Trophoblast cell (in vitro differentiated cells and primary cell): ENCODE results near the gene TTLL6.
A peak's percentile ranks its signal among the peaks of the same experiment; 100 is the strongest.

Experiments used
- DNase-seq, 2 donors: peaks; one replicate each; pipeline ENCODE4 v3.0.0-alpha.2; 2016
- H2AFZ ChIP-seq: 2 replicates; pipeline ENCODE4 v1.6.1; 2013; ENCODE audit warnings: low read length, moderate library complexity, mild to moderate bottlenecking; ENCODE audit not compliant: insufficient read depth, poor library complexity
- H2AK5ac ChIP-seq: 2 replicates; pipeline ENCODE4 v1.6.1; 2013; ENCODE audit warnings: mild to moderate bottlenecking, low read length
- H2BK120ac ChIP-seq: 2 replicates; pipeline ENCODE4 v1.6.1; 2013; ENCODE audit warnings: low read length, mild to moderate bottlenecking, moderate library complexity; ENCODE audit not compliant: insufficient read depth, poor library complexity
- H2BK12ac ChIP-seq: 2 replicates; pipeline ENCODE4 v1.6.1; 2013; ENCODE audit warnings: mild to moderate bottlenecking, low read length, moderate library complexity
- H2BK5ac ChIP-seq: 2 replicates; pipeline ENCODE4 v1.6.1; 2013; ENCODE audit warnings: low read length, low read depth, moderate library complexity, mild to moderate bottlenecking; ENCODE audit not compliant: poor library complexity
- H3K14ac ChIP-seq: 2 replicates; pipeline ENCODE4 v1.6.1; 2013; ENCODE audit warnings: mild to moderate bottlenecking, low read length
- H3K18ac ChIP-seq: 2 replicates; pipeline ENCODE4 v1.6.1; 2013; ENCODE audit warnings: mild to moderate bottlenecking, low read length
- H3K23ac ChIP-seq: 2 replicates; pipeline ENCODE4 v1.6.1; 2013; ENCODE audit warnings: low read length
- H3K27ac ChIP-seq: 2 replicates; pipeline ENCODE4 v1.5.1; 2013; ENCODE audit warnings: low read depth, mild to moderate bottlenecking, inconsistent platforms, low read length, moderate library complexity
- H3K27me3 ChIP-seq: 2 replicates; pipeline ENCODE4 v1.6.1; 2013; ENCODE audit warnings: inconsistent platforms, mild to moderate bottlenecking, low read length, moderate library complexity; ENCODE audit not compliant: insufficient read depth
- H3K36me3 ChIP-seq, 2 experiments: 1 replicate in 1 of 2; 2 replicates in 1 of 2; pipeline ENCODE4 v1.6.1; 2013; ENCODE audit warnings: low read length in 2 of 2, mild to moderate bottlenecking in 2 of 2, moderate library complexity in 1 of 2; ENCODE audit not compliant: insufficient read depth in 2 of 2, control insufficient read depth in 1 of 2
- H3K4ac ChIP-seq: 2 replicates; pipeline ENCODE4 v1.6.1; 2013; ENCODE audit warnings: low read depth, mild to moderate bottlenecking, low read length, moderate library complexity
- H3K4me1 ChIP-seq, 2 experiments: 1 replicate in 1 of 2; 2 replicates in 1 of 2; pipeline ENCODE4 v1.6.1; 2013; ENCODE audit warnings: low read length in 2 of 2, mild to moderate bottlenecking in 2 of 2, moderate library complexity in 1 of 2; ENCODE audit not compliant: insufficient read depth in 2 of 2, control insufficient read depth in 1 of 2
- H3K4me2 ChIP-seq: 2 replicates; pipeline ENCODE4 v1.6.1; 2013; ENCODE audit warnings: inconsistent platforms, mild to moderate bottlenecking, low read length, moderate library complexity
- H3K4me3 ChIP-seq: 2 replicates; pipeline ENCODE4 v1.5.1; 2013; ENCODE audit warnings: mild to moderate bottlenecking, low read depth, low read length, inconsistent platforms
- H3K79me1 ChIP-seq: one replicate; pipeline ENCODE4 v1.6.1; 2013; ENCODE audit warnings: low read length
- H3K79me2 ChIP-seq: 2 replicates; pipeline ENCODE4 v1.6.1; 2013; ENCODE audit warnings: low read length, mild to moderate bottlenecking; ENCODE audit not compliant: control insufficient read depth, insufficient read depth, poor library complexity
- H3K9ac ChIP-seq: 2 replicates; pipeline ENCODE4 v1.6.1; 2013; ENCODE audit warnings: mild to moderate bottlenecking, low read length
- H3K9me3 ChIP-seq: 2 replicates; pipeline ENCODE4 v1.6.1; 2013; ENCODE audit warnings: low read depth, mild to moderate bottlenecking, control low read depth, inconsistent platforms, low read length; ENCODE audit not compliant: insufficient read depth
- H4K12ac ChIP-seq: 2 replicates; pipeline ENCODE4 v1.6.1; 2013; ENCODE audit warnings: low read depth, mild to moderate bottlenecking, low read length, moderate library complexity
- H4K8ac ChIP-seq: 2 replicates; pipeline ENCODE4 v1.6.1; 2013; ENCODE audit warnings: low read depth, mild to moderate bottlenecking, low read length, moderate library complexity
- H4K91ac ChIP-seq: one replicate; pipeline ENCODE4 v1.6.1; 2013; ENCODE audit warnings: low read depth, mild to moderate bottlenecking, low read length, moderate library complexity
- WGBS: extraction: QIAGEN DNeasy Blood & Tissue Kit; methylation state at CpG from one replicate; pipeline ENCODE4 v1.1.7; 2013; ENCODE audit warnings: missing lambda C conversion rate; ENCODE audit not compliant: insufficient read length, insufficient coverage; ENCODE audit errors: extremely low coverage; 5-methylcytosine and 5-hydroxymethylcytosine counted together

TTLL6 gene

DNA sequence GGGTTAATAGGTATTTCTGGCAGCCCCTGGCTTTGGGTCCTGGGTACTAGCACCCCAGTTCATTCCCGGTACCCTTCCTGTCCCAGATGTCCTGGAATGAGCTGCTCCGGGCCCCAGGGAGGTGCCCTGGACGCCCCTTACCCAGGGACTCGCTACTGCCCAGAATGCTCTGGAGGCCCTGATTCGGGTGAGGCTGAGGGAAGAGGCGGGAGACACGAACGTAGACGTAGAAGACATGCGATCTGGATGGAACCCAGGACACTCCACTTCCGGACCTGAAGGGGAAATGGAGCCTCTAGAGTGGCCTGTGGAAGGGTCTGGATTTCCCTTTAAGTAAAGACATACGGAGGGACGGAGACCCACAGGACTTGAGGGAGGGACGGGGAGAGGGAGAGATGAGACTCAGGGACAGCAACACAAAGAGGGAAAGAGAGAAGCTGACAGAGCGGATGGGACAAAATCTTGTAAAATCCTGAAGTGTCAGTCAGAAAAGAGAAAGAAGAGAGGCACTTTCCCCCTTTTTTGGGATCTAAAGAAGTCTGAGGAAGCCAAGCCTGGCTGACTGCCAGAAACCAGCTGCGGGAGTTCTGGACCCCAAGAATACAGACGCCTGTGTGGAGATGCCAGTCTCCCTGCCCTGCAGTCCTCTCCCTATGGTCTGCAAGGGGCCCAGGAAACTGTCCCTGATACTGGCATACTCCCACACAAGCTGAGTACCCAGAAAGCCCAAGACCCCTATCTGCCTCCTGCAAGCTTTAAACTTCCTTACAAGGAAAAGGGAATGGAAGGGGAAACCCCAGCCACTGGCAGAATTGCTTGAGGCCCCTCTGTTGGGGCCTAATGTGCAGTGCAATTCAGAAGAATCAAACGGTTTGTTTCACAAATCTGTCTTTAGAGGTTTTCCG lies 87.4 kb downstream of the TTLL6 start:
- no peak overlapping the region for H3K4me3 ChIP-seq

DNA sequence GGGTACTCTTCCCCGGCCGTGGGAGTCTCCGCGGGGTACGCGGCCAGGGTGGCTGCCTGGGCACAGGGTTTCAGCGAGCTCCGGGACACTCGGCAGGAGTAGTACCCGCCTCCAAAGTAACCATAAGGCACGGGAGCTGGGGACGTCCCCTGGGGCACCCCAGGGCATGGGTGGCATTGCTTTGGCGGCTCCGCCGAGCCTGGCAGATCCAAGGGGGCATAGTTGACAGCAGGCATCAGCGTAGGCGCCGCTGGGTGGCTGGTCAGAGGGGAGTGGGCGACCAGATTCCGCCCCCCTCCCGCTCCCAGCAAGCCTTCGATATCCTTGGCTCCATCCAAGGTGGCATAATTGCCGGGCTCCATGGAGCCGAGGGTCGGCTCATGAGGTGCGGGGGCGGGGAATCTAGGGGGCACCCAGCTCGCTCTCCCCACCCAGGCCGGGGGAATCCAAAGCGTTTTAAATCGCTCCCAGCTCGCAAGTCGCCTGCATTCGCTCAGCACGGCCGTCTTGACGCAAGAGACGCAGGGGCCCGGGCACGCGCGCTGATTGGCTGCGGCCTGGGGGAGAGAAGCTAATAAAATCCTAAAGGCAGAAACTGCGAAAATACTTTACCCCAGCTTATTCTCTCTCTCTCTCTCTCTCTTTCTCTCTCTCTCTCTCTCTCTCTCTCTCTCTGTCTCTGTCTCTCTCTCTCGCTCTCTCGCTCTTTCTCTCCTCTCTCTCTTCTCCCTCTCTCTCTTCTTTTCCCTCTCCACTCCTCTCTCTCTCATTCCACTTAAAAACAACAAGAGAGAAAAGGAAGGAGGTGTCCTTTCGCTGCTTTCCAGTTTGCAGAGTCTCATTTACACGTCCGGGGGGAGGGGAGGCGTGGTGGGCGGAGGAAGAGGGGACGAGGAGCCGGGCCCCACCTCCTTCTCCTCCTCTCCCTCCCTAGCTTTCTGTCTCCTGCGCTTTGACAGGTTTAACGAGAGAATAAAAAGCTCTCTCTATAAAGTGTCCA lies 88.5 kb downstream of the TTLL6 start, which contains the start of gene HOXB13:
TSS of gene HOXB13 (minus strand) at position 519 of the 1,000 bp plus-strand sequence. CDS start at position 362, 157 bp downstream.
- no peaks in the 10 kb centered on the region for H3K36me3 ChIP-seq
- H3K4me2 ChIP-seq = peak within 1 kb of the TSS; percentile 44
- H3K14ac ChIP-seq = no peak within 1 kb of the TSS
- no peaks in the 10 kb centered on the region for H3K79me2 ChIP-seq
- no peak within 1 kb of the TSS for H3K27ac ChIP-seq
- H4K91ac ChIP-seq = no peak within 1 kb of the TSS
- H3K18ac ChIP-seq = no peak within 1 kb of the TSS
- no peak within 1 kb of the TSS for H4K8ac ChIP-seq
- no peak within 1 kb of the TSS for H2BK12ac ChIP-seq
- H2BK120ac ChIP-seq = no peak within 1 kb of the TSS
- peak within 1 kb of the TSS; percentile 30 for H2AFZ ChIP-seq
- H3K4ac ChIP-seq = no peak within 1 kb of the TSS
- peak; percentile 33 to 53 for DNase-seq
- H3K79me1 ChIP-seq = no peaks in the 10 kb centered on the region
- H4K12ac ChIP-seq = no peak within 1 kb of the TSS
- H3K4me1 ChIP-seq = peaks cover 3 to 6% of the 10 kb centered on the region in 2 experiments
- no peak within 1 kb of the TSS for H2BK5ac ChIP-seq
- H3K9ac ChIP-seq = no peak within 1 kb of the TSS
- no CpG with 5 or more reads among the region's 55 CpGs for WGBS
- no peak within 1 kb of the TSS for H3K4me3 ChIP-seq
- H2AK5ac ChIP-seq = no peak within 1 kb of the TSS
- H3K27me3 ChIP-seq = peaks cover 80% of the 10 kb centered on the region
- H3K9me3 ChIP-seq = peaks cover 9% of the 10 kb centered on the region
- no peak within 1 kb of the TSS for H3K23ac ChIP-seq

More for the DNA sequence above, 87.4 kb downstream of the TTLL6 start:
- Histone ChIP-seq H3K4ac (no peak overlapping the region), H3K14ac (no peak overlapping the region), H3K79me2 (no peaks in the 10 kb centered on the region), H3K4me2 (no peak overlapping the region), H2AFZ (no peak overlapping the region), H4K12ac (no peak overlapping the region), H2BK5ac (no peak overlapping the region), H3K4me1 (peaks cover 3 to 6% of the 10 kb centered on the region in 2 experiments), H2BK12ac (no peak overlapping the region), H3K36me3 (no peaks in the 10 kb centered on the region), H3K27me3 (peaks cover 81% of the 10 kb centered on the region), H4K91ac (no peak overlapping the region), H3K9ac (no peak overlapping the region), H3K79me1 (no peaks in the 10 kb centered on the region), H3K9me3 (peaks cover 9% of the 10 kb centered on the region), H4K8ac (no peak overlapping the region), H2AK5ac (no peak overlapping the region), H3K27ac (no peak overlapping the region), H2BK120ac (no peak overlapping the region), H3K18ac (no peak overlapping the region), H3K23ac (no peak overlapping the region)
- no CpG with 5 or more reads among the region's 19 CpGs for WGBS
- no peak for DNase-seq

DNA sequence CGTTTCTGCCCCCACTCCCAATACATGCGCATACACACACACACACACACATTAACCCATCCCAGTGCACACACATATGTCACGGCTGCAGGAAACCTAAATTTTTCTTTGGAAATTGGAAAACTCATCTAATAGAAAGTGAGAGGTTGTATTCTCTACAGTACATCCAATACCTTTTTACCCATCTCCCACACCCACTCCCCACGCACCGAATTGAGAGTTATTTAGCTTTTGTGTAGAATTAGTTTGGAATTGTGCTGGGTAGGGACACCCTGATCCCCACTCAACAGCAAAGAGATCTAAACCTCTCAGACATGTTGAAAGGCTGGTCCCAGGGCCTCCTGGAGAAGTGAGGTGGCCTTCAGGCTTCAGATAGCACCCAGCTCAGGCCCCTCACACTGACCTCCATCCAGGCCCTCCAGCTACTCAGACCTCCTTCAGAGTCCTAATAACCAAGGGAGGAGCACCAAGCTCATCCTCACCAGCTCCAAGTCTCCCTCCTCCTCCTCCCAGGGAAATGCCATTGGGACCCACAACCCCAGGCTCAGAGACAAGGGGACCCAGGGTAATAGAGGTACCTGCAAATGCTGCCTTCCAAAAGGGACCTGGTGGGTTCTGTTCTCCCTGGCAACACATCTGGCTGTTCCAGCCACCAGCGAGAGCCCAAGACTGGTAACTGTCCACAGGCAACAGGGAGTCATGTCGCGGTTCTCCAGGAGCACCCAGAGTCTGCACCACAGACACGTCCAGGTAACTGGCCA lies 89.4 kb downstream of the TTLL6 start:
- Histone ChIP-seq H3K14ac (no peak overlapping the region), H3K18ac (no peak overlapping the region), H2AFZ (no peak overlapping the region), H2BK12ac (no peak overlapping the region), H3K79me1 (no peaks in the 10 kb centered on the region), H3K27me3 (peaks cover 80% of the 10 kb centered on the region), H3K4me1 (peaks cover 3 to 9% of the 10 kb centered on the region in 2 experiments), H3K4me2 (no peak overlapping the region), H2BK5ac (no peak overlapping the region), H3K23ac (no peak overlapping the region), H3K9ac (no peak overlapping the region), H3K79me2 (no peaks in the 10 kb centered on the region), H2BK120ac (no peak overlapping the region), H3K27ac (no peak overlapping the region), H3K36me3 (no peaks in the 10 kb centered on the region), H4K8ac (no peak overlapping the region), H4K12ac (no peak overlapping the region), H3K4ac (no peak overlapping the region), H3K4me3 (no peak overlapping the region), H3K9me3 (peaks cover 9% of the 10 kb centered on the region), H2AK5ac (no peak overlapping the region), H4K91ac (no peak overlapping the region)
- WGBS = no CpG with 5 or more reads among the region's 9 CpGs
- no peak for DNase-seq

DNA sequence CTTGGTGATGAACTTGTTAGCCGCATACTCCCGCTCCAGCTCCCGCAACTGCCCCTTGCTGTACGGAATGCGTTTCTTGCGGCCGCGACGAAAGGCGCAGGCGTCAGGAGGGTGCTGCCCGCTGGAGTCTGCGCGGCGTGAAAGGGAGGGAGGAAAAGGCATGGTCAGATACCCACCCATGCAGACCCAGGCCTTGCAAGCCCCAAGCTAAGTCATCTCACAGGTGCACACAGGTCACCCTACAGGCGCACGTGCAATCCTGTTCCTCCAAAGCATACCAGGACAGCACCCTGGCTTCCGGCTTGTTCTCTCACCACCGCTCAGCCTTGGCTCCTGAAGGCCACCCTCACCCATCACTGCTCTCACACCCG lies 90.1 kb downstream of the TTLL6 start:
- no peak for DNase-seq
- Histone ChIP-seq H2BK120ac (no peak overlapping the region), H3K14ac (no peak overlapping the region), H2BK12ac (no peak overlapping the region), H3K4ac (no peak overlapping the region), H3K9me3 (peaks cover 11% of the 10 kb centered on the region), H4K91ac (no peak overlapping the region), H3K79me1 (no peaks in the 10 kb centered on the region), H3K4me3 (no peak overlapping the region), H3K4me2 (no peak overlapping the region), H3K9ac (no peak overlapping the region), H3K18ac (no peak overlapping the region), H3K23ac (no peak overlapping the region), H3K4me1 (peaks cover 3 to 9% of the 10 kb centered on the region in 2 experiments), H2BK5ac (no peak overlapping the region), H2AFZ (no peak overlapping the region), H4K8ac (no peak overlapping the region), H4K12ac (no peak overlapping the region), H3K27ac (no peak overlapping the region), H3K27me3 (peaks cover 82% of the 10 kb centered on the region), H3K36me3 (no peaks in the 10 kb centered on the region), H3K79me2 (no peaks in the 10 kb centered on the region), H2AK5ac (no peak overlapping the region)
- WGBS = no CpG with 5 or more reads among the region's 20 CpGs
